GM12878 (cell line): ENCODE measurements around the gene LPAR5. TPM values are rescaled to one million over a fixed set of nuclear protein-coding genes. Genes with fewer than 3 reads are reported as not detected.

Source experiments
- ATAC-seq: fragments of 200-7000 bp; cut with Tn5 transposase; 3 replicates; pipeline ENCODE4 v1.9.1; 2020; ENCODE audit warnings: mild to moderate bottlenecking, moderate library complexity
- BruUV-seq: library from RNA; stranded (reverse); fragments of 400-500 nt; replicated peaks from 2 replicates; lab custom pipeline; 2021; lab: Mats Ljungman, UMichigan
- CTCF ChIA-PET: fragments of 300-600 bp; sonication (Branson Sonifier 250); formaldehyde crosslinking; extraction: SDS; loops from one replicate; lab custom pipeline; 2021; ENCODE audit warnings: inconsistent platforms; lab: Yijun Ruan, JAX
- POLR2A ChIA-PET: fragments of 350-600 bp; formaldehyde crosslinking; extraction: SDS; loops from one replicate; lab custom pipeline; 2021; ENCODE audit warnings: inconsistent platforms; lab: Charles Lee
- RAD21 ChIA-PET: fragments of 300-600 bp; sonication (Branson Sonifier 250); formaldehyde crosslinking; loops from one replicate; lab custom pipeline; 2023; ENCODE audit warnings: antibody characterized with exemption; ENCODE audit not compliant: unreplicated experiment; lab: Charles Lee
- SMC1A ChIA-PET: fragments of 300-600 bp; sonication (Branson Sonifier 250); formaldehyde crosslinking; loops from one replicate; lab custom pipeline; 2023; ENCODE audit not compliant: unreplicated experiment, uncharacterized antibody; lab: Charles Lee
- DNase-seq: peaks from one replicate; pipeline ENCODE4 v3.0.0-alpha.2; 2011; ENCODE audit warnings: low read depth, low spot score
- FAIRE-seq: peaks from 3 replicates; lab custom pipeline; 2011; peaks lifted over from hg19 to GRCh38; lab: Jason Lieb, UNC
- H2AFZ ChIP-seq: 2 replicates; pipeline ENCODE4 v1.6.0; 2011; ENCODE audit warnings: low read depth, low read length, control low read depth; ENCODE audit not compliant: control insufficient read depth
- H3K27ac ChIP-seq: 2 replicates; pipeline ENCODE4 v1.5.1; 2011; ENCODE audit warnings: control low read depth; ENCODE audit not compliant: control insufficient read depth, insufficient read depth
- H3K27me3 ChIP-seq, 2 experiments: replicated peaks in 1 of 2; 2 replicates each; pipeline versions ENCODE4 v1.6.0 to v1.6.1; 2011; ENCODE audit warnings: low read length in 1 of 2; ENCODE audit not compliant: control insufficient read depth in 2 of 2, insufficient read depth in 2 of 2
- H3K36me3 ChIP-seq, 2 experiments: 2 replicates each; pipeline ENCODE4 v1.5.1; 2011; ENCODE audit warnings: low read length in 1 of 2; ENCODE audit not compliant: control insufficient read depth in 2 of 2, insufficient read depth in 2 of 2
- H3K4me1 ChIP-seq: 2 replicates; pipeline ENCODE4 v1.6.1; 2011; ENCODE audit warnings: mild to moderate bottlenecking, low read length, moderate library complexity, mixed read lengths; ENCODE audit not compliant: control insufficient read depth, insufficient read depth
- H3K4me2 ChIP-seq: 2 replicates; pipeline ENCODE4 v1.6.0; 2011; ENCODE audit warnings: control low read depth; ENCODE audit not compliant: control insufficient read depth, insufficient read depth
- H3K4me3 ChIP-seq: fragments of 200-600 bp; sonication (generic); 2 replicates; pipeline ENCODE4 v1.5.1; 2016
- H3K79me2 ChIP-seq: 2 replicates; pipeline ENCODE4 v1.6.0; 2011; ENCODE audit warnings: low read length; ENCODE audit not compliant: control insufficient read depth, insufficient read depth
- H3K9ac ChIP-seq: 2 replicates; pipeline ENCODE4 v1.8.0; 2011; ENCODE audit warnings: low read length, control low read depth, mixed read lengths; ENCODE audit not compliant: control insufficient read depth, insufficient read depth
- H3K9me3 ChIP-seq: replicated peaks from 3 replicates; pipeline ENCODE4 v1.5.1; 2011; ENCODE audit warnings: mild to moderate bottlenecking, low read length; ENCODE audit not compliant: control insufficient read depth, insufficient read depth
- H4K20me1 ChIP-seq: 2 replicates; pipeline ENCODE4 v1.6.0; 2011; ENCODE audit not compliant: control insufficient read depth, insufficient read depth
- BHLHE40 ChIP-seq, 2 experiments: fragments of 450-650 bp in 1 of 2; IDR thresholded peaks; 2 replicates each; pipeline ENCODE4 v1.6.1; 2011 to 2017; ENCODE audit warnings: low read depth in 2 of 2, borderline replicate concordance in 1 of 2, improper control_type of control experiment in 1 of 2, low read length in 1 of 2, mild to moderate bottlenecking in 1 of 2
- CHD2 ChIP-seq: IDR thresholded peaks from 2 replicates; pipeline ENCODE4 v1.6.1; 2011; ENCODE audit warnings: low read depth, low read length, improper control_type of control experiment, borderline replicate concordance
- CREB1 ChIP-seq: IDR thresholded peaks from 2 replicates; pipeline ENCODE4 v1.6.1; 2012; ENCODE audit warnings: low read depth, mild to moderate bottlenecking, inconsistent platforms
- CREM ChIP-seq: IDR thresholded peaks from 2 replicates; pipeline ENCODE4 v1.6.1; 2014; ENCODE audit warnings: antibody characterized with exemption, low read depth
- EGR1 ChIP-seq, 2 experiments: IDR thresholded peaks; 1 replicate in 1 of 2; 2 replicates in 1 of 2; pipeline ENCODE4 v1.6.1; 2011 to 2012; ENCODE audit warnings: low read depth in 2 of 2, low read length in 2 of 2, borderline replicate concordance in 1 of 2, mild to moderate bottlenecking in 1 of 2, moderate library complexity in 1 of 2
- HDGF ChIP-seq: fragments of 450-650 bp; IDR thresholded peaks from 2 replicates; pipeline ENCODE4 v1.6.1; 2016; ENCODE audit warnings: antibody characterized with exemption
- IKZF2 ChIP-seq, 2 experiments: fragments of 450-650 bp; IDR thresholded peaks; 2 replicates each; pipeline ENCODE4 v1.6.1; 2017; ENCODE audit warnings: mild to moderate bottlenecking in 2 of 2, moderate library complexity in 2 of 2
- KLF5 ChIP-seq: fragments of 450-650 bp; IDR thresholded peaks from 2 replicates; pipeline ENCODE4 v1.6.1; 2014; ENCODE audit warnings: mild to moderate bottlenecking; ENCODE audit not compliant: partially characterized antibody
- NBN ChIP-seq: fragments of 450-650 bp; IDR thresholded peaks from 2 replicates; pipeline ENCODE4 v1.6.1; 2016
- POLR2A ChIP-seq: IDR thresholded peaks from 2 replicates; pipeline ENCODE4 v1.6.1; 2011; ENCODE audit warnings: low read depth, mild to moderate bottlenecking, low read length
- POLR2AphosphoS5 ChIP-seq: IDR thresholded peaks from 2 replicates; pipeline ENCODE4 v1.6.1; 2011; ENCODE audit warnings: mild to moderate bottlenecking, low read length, inconsistent platforms
- RB1 ChIP-seq: fragments of 450-650 bp; formaldehyde crosslinking; IDR thresholded peaks from 2 replicates; pipeline ENCODE4 v1.6.1; 2017; ENCODE audit warnings: mild to moderate bottlenecking, borderline replicate concordance
- SREBF1 ChIP-seq: IDR thresholded peaks from 2 replicates; pipeline ENCODE4 v1.6.1; 2012; ENCODE audit warnings: mild to moderate bottlenecking, low read length
- SREBF2 ChIP-seq: IDR thresholded peaks from 2 replicates; pipeline ENCODE4 v1.6.1; 2012; ENCODE audit warnings: mild to moderate bottlenecking, low read length
- TAF1 ChIP-seq: IDR thresholded peaks from 2 replicates; pipeline ENCODE4 v1.6.1; 2011; ENCODE audit warnings: mild to moderate bottlenecking, low read depth, low read length, borderline replicate concordance
- TCF12 ChIP-seq: IDR thresholded peaks from 2 replicates; pipeline ENCODE4 v1.6.1; 2011; ENCODE audit warnings: low read depth, mild to moderate bottlenecking, low read length
- TCF7 ChIP-seq: IDR thresholded peaks from 2 replicates; pipeline ENCODE4 v1.6.1; 2014; ENCODE audit warnings: antibody characterized with exemption, borderline replicate concordance
- ZNF687 ChIP-seq: fragments of 450-650 bp; IDR thresholded peaks from 2 replicates; pipeline ENCODE4 v1.6.1; 2017; ENCODE audit warnings: mild to moderate bottlenecking, moderate library complexity
- WGBS: methylation state at CpG from one replicate; pipeline ENCODE4 v1.1.6; 2016; ENCODE audit warnings: low lambda C conversion rate; ENCODE audit not compliant: insufficient replicate concordance, insufficient coverage; ENCODE audit errors: missing lambda C conversion rate; 5-methylcytosine and 5-hydroxymethylcytosine counted together
- in situ Hi-C: fragments of 300-500 bp; cut with MboI; formaldehyde crosslinking; loops from 9 replicates; pipeline ENCODE4 v1.14.3; 2018; ENCODE audit warnings: mixed read lengths
- intact Hi-C: fragments of 100-400 bp; cut with micrococcal nuclease; formaldehyde crosslinking; loops from one replicate; pipeline ENCODE4 v1.14.2; 2022; ENCODE audit not compliant: unreplicated experiment
- polyA plus RNA-seq, 11 experiments: library from polyadenylated mRNA; depleted of rRNA in 4 of 11; unstranded in 6 of 11; stranded (reverse) in 5 of 11; fragments of >200 nt; fragmentation: Nextera tagmentation in 4 of 11; fragmentation: Illumina TruSeq in 1 of 11; extraction: Ambion mirVana in 4 of 11; extraction: Trizol in 1 of 11; gene quantifications; 1 replicate in 1 of 11; 2 replicates in 10 of 11; pipeline versions ENCODE4 v1.2.1 to v1.2.3, GENCODE V29; 2011 to 2016; ENCODE audit warnings: inconsistent platforms in 2 of 11, missing spikeins in 2 of 11, low read depth in 1 of 11
- total RNA-seq, 4 experiments: library from RNA; depleted of rRNA in 3 of 4; stranded (reverse); fragments of >200 nt in 3 of 4; fragmentation: Illumina TruSeq in 1 of 4; extraction: Trizol in 1 of 4; gene quantifications; 2 replicates each; pipeline versions ENCODE4 v1.2.1 to v1.2.3, GENCODE V29; 2013 to 2021
- TF ChIP-seq, protein P1 (sequence below): fragments of 450-650 bp; IDR thresholded peaks from 2 replicates; pipeline ENCODE4 v1.6.1; 2016; ENCODE audit warnings: mild to moderate bottlenecking

Gene LPAR5
- total and polyA plus RNA-seq, 10 of the 15 experiments (the other 5 are each of a cell fraction or from before 2014, with no cell fraction given), result 1.3 to 7.9 (median 5.3) TPM

DNA sequence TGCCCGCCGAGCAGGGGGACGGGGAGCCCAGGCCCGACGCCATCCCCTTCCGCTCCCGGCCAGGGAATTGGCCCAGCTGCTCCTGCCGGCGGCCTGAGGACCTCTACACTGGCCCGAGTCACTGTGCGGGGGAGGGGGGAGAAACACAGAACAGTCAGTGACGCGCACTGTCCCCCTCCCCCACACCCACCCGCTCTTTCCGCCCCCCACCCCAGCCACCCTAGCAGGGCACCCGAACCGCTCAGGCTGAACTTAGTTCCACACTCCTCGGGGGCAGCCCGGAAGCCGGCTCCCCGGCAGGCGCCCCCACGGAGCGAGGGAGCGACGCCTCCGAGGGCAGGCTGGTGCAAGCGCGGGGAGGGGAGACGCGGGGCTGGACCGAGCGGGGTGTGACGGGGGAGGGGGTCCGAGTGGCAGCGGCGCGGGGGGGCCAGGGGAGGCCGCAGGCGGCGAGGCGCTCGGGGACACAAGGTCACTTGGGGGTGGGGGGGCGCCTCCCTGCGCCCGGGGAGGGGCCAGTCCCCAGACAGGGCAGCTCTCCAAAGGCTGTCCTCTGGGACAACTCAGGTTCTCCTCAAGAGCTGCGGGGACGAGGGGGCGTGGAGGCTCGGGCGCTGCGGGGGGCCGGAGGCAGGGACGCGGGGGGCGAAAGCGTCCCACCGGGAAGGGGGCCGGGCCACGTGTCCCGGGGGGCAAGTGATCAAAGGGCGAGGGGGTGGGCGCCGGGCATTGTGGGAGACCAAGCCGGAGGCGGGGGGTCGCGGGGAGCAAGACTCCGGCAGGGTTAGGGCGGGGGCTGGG is 29.2 kb downstream of the LPAR5 start:
- Histone ChIP-seq H3K4me1 (peaks cover 29% of the 10 kb centered on the region), H3K36me3 (peaks cover 7% of the 10 kb centered on the region in 2 experiments; a peak in 3 of 4 replicates), H3K4me2 (peak overlapping the region; percentile 75), H4K20me1 (peaks cover 14% of the 10 kb centered on the region), H3K27me3 (no peaks in the 10 kb centered on the region), H3K79me2 (peaks cover 47% of the 10 kb centered on the region), H3K27ac (peak overlapping the region; percentile 70), H3K9me3 (no peaks in the 10 kb centered on the region), H2AFZ (no peak overlapping the region), H3K9ac (peak overlapping the region; percentile 63), H3K4me3 (peak overlapping the region; percentile 99)
- ATAC-seq, result peak; percentile 56
- CTCF ChIA-PET, result interaction anchor here (0.8 to 4.9 kb wide), 4 partner anchors 35 to 78 kb away, joined by 4 to 43 read pairs (median 13); no protein-coding TSS in a partner anchor
- DNase-seq, result no peak
- no TSS peak for BruUV-seq
- FAIRE-seq, result no peak
- RAD21 ChIA-PET, result interaction anchor here (0.7 to 1.9 kb wide), 5 partner anchors 8 to 181 kb away, joined by 3 to 8 read pairs (median 3); partner anchors contain the start of gene ZNF384
- SMC1A ChIA-PET, result interaction anchor here (1.0 to 2.0 kb wide), 3 partner anchors 25 to 83 kb away, joined by 3 to 6 read pairs (median 6); partner anchors contain the start of gene ZNF384
- WGBS, result 2% methylated on average over 12 of the region's 70 CpGs
- in situ Hi-C loops, result no loop called here
- intact Hi-C loops, result no loop called here
- POLR2A ChIA-PET, result interaction anchor here (0.6 to 1.6 kb wide), 7 partner anchors 10 to 422 kb away, joined by 3 to 11 read pairs (median 4); partner anchors contain the start of genes COPS7A and LPAR5
- TF ChIP-seq POLR2AphosphoS5 (0 out of 2 replicates have a peak, but pooled peaks have one; percentile 40), POLR2A (peak; percentile 74), CREB1 (peak; percentile 69), CHD2 (peak; percentile 48; the same call in 1 of the 2 replicates), TCF7 (no peak), TCF12 (0 out of 2 replicates have a peak, but pooled peaks have one; percentile 39), TAF1 (0 out of 2 replicates have a peak, but pooled peaks have one; percentile 36), EGR1 (IDR thresholded peaks at IDR 0.05; ENCODE audit: borderline replicate concordance in 1 of 2, low read depth in 2 of 2, low read length in 2 of 2) (peak in 1 of 2 experiments; percentile 75; a peak in 1 of 3 replicates), IKZF2 (IDR thresholded peaks at IDR 0.05) (0 out of 4 replicates have a peak, but pooled peaks of 1 of the 2 experiments have one; percentile 4), KLF5 (no peak), BHLHE40 (IDR thresholded peaks at IDR 0.05; ENCODE audit: borderline replicate concordance in 1 of 2, low read depth in 2 of 2, low read length in 1 of 2) (0 out of 4 replicates have a peak, but pooled peaks of 1 of the 2 experiments have one; percentile 5), ZNF687 (no peak), SREBF2 (no peak), RB1 (peak; percentile 60; the same call in 1 of the 2 replicates), CREM (peak; percentile 32; the same call in 1 of the 2 replicates), HDGF (0 out of 2 replicates have a peak, but pooled peaks have one; percentile 51), NBN (peak; percentile 36; the same call in 1 of the 2 replicates), SREBF1 (no peak)
- TF ChIP-seq, protein P1, sequence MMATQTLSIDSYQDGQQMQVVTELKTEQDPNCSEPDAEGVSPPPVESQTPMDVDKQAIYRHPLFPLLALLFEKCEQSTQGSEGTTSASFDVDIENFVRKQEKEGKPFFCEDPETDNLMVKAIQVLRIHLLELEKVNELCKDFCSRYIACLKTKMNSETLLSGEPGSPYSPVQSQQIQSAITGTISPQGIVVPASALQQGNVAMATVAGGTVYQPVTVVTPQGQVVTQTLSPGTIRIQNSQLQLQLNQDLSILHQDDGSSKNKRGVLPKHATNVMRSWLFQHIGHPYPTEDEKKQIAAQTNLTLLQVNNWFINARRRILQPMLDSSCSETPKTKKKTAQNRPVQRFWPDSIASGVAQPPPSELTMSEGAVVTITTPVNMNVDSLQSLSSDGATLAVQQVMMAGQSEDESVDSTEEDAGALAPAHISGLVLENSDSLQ, result no peak
